RWPE1 (cell line): ENCODE results near the gene SKOR1.

ENCODE experiments used
- CTCF ChIA-PET: fragments of 350-600 bp; sonication (Branson Sonifier 250); formaldehyde crosslinking; extraction: SDS; loops from one replicate; lab custom pipeline; 2021; lab: Yijun Ruan, JAX
- POLR2A ChIA-PET: fragments of 400-600 bp; formaldehyde crosslinking; extraction: SDS; loops from one replicate; lab custom pipeline; 2020; ENCODE audit warnings: antibody characterized with exemption; ENCODE audit not compliant: low non-redundant PET; lab: Yijun Ruan, JAX
- DNase-seq: peaks from one replicate; pipeline ENCODE4 v3.0.0; 2012; ENCODE audit warnings: low spot score
- H3K27ac ChIP-seq: fragments of 450-650 bp; 2 replicates; pipeline ENCODE4 v1.5.1; 2017
- TF ChIP-seq, protein P1 (sequence below): fragments of 450-650 bp; conservative IDR thresholded peaks from 2 replicates; pipeline ENCODE4 v1.5.1; 2017; ENCODE audit warnings: low read depth, mild to moderate bottlenecking

SKOR1 gene

DNA sequence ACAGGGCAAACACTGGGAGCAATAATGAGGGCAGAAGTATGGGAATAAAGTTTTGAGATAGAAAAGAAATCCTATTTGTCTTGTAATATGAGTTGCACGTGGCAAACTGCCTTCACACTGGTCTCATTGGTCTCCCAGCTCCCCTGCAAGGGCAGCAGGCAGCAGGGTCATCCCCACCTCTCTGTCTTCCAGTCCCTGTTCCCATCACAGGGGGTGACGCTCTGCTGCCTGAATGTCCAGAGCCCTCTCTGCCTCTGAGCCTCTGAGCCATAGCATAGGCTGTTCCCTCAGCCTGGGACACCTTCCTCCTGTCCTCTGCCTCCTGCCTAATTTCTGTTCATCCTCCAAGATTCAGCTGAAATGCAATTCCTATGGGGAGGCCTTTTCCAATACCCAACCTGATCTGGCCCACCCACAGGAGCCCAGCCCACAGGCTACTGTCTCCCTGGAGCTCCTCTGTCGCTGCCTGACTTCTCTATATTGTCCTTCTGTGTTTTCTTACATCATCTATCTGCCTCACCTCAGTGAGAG, 12.1 kb upstream of the SKOR1 start:
- ChIA-PET CTCF (no interaction called here), POLR2A (no interaction called here)
- H3K27ac ChIP-seq: no peak overlapping the region
- no peak for DNase-seq
- TF ChIP-seq, protein P1, sequence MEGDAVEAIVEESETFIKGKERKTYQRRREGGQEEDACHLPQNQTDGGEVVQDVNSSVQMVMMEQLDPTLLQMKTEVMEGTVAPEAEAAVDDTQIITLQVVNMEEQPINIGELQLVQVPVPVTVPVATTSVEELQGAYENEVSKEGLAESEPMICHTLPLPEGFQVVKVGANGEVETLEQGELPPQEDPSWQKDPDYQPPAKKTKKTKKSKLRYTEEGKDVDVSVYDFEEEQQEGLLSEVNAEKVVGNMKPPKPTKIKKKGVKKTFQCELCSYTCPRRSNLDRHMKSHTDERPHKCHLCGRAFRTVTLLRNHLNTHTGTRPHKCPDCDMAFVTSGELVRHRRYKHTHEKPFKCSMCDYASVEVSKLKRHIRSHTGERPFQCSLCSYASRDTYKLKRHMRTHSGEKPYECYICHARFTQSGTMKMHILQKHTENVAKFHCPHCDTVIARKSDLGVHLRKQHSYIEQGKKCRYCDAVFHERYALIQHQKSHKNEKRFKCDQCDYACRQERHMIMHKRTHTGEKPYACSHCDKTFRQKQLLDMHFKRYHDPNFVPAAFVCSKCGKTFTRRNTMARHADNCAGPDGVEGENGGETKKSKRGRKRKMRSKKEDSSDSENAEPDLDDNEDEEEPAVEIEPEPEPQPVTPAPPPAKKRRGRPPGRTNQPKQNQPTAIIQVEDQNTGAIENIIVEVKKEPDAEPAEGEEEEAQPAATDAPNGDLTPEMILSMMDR: no peak

DNA sequence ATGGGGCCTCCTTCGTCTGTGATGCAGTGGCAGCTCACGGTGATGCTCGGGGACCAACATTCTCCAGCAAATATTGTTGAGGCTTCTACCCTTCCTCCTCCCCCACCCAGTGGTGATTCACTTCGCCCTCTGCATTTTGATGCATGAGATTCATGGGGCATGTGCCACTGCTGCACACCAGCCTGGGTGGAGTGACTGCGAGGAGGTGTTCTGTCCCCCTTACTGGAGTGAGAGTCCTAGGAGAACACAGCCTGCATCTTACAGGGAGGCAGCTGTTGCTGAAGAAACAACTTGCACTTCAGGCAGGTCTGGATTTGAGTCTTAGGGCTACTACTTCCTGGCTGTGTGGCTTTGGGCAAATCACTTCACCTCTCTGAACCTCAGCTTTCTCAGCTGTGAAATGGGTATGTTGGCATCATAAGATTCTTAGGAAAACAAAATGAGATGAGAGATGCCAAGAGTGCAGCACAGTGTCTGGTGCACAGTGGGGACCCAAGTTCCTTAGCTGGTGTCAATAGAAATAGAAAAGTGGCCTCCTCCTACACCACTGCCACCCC, 10.2 kb upstream of the SKOR1 start:
- H3K27ac ChIP-seq: no peak overlapping the region
- CTCF ChIA-PET: interaction anchor here (0.8 kb wide), 1 partner anchor 339 kb away, joined by 4 read pairs; no protein-coding TSS in a partner anchor
- DNase-seq: no peak
- POLR2A ChIA-PET: no interaction called here
- TF ChIP-seq, protein P1: no peak

DNA sequence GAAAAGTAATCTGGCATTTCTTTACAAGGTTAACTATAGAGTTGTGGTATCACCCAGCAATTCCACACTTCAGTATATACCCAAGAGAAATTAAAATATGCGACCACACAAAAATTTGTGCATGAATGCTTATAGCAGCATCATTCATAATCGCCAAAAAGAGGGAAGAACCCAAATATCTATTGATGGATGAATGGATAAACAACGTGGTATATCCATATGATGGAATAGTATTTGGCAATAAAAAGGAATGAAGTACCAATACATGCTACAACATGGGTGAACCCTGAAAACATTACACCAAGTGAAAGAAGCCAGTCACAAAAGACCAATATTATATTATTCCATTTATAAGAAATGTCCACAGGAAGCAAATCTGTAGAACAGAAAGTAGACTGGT, 8.6 kb upstream of the SKOR1 start:
- POLR2A ChIA-PET: no interaction called here
- DNase-seq: no peak
- CTCF ChIA-PET: no interaction called here
- TF ChIP-seq, protein P1: no peak
- H3K27ac ChIP-seq: no peak overlapping the region

DNA sequence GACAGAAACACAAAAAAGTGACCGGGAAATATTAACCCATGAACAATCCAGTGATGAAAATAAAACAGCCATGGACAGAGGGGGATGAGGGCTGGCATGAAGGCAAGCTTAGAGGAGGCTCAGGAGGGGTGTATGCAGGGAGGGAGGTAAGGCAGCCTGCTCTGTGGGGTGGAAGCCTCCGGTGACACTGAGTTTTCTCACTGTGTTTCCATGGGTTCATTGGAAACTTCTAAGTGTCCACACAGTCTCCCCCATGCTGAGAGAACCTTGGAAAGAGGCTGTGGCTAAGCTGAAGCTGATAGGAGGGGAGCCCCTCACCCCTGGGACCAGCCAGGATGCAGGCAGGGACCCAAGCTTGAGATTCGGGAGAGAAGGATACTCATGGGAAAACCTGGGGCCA, 6.8 kb upstream of the SKOR1 start:
- CTCF ChIA-PET: interaction anchor here (0.6 kb wide), 1 partner anchor 777 kb away, joined by 5 read pairs; no protein-coding TSS in a partner anchor
- TF ChIP-seq, protein P1: no peak
- no peak overlapping the region for H3K27ac ChIP-seq
- DNase-seq: no peak
- POLR2A ChIA-PET: no interaction called here

DNA sequence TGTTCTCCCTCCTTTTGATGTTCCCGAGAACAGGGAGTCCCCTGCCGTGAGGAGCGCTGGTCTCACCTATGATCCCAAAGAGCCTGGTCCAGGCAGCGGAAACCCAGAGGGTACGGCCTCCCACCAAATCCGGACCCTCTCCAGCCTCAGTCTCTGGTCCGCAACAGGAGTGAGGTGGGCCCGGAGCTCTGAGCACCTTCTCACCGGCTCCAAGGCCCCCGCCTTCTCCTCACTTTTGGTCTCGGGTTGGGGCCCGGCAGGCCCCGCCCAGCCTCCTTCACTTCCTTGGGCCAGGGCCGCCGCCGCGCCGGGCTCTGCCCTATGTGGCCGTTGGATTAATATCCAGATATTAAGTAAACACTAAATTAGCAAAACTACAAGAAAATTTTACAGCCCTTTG, 5.7 kb upstream of the SKOR1 start:
- TF ChIP-seq, protein P1: no peak
- no peak for DNase-seq
- POLR2A ChIA-PET: no interaction called here
- H3K27ac ChIP-seq: no peak overlapping the region
- CTCF ChIA-PET: interaction anchor here (0.7 kb wide), 1 partner anchor 315 kb away, joined by 3 read pairs; no protein-coding TSS in a partner anchor

DNA sequence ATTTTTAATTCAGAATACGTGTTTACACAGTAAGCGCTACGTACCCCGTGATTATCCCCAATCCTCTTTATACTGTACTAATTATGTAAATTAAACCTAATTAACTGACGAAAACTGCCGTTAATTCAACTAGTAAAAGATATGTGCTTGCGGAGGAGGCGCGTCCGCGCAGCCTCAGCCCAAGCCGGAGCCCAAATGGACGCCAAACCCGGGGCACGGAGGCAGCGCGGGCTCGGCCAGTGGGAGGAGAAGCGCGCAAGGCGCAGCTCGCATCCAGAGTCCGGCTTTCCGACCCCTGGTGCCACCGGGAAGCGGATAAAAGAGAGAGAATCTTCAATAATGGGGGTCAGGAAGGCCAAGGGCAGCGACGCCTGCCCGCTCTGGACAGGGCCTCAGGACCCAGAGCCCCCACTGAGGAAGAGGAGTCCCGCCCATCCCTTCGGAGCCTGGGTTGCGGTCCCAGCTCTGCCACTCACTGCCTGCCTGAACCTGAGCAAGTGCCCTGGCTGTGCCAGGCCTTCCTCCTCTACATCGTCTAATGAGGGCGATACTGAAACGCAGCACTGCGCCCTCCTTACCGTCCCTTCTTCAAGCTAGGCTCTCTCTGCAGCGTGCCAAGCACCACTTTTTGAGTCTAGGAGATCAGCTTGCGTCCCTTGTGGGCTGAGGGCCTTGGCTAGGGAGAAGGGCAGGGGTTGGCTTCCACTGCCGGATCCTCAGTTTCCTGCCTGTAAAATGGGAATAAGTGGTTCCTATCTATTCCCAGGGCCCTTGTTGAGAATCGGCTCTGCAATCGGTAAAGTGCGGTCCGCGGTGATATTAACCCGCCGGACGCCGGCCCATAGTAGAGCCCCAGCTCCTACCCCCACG, 5.0 kb upstream of the SKOR1 start:
- no peak overlapping the region for H3K27ac ChIP-seq
- POLR2A ChIA-PET: no interaction called here
- TF ChIP-seq, protein P1: no peak
- DNase-seq: no peak
- CTCF ChIA-PET: interaction anchor here (0.6 to 0.7 kb wide), 2 partner anchors 89 to 315 kb away, joined by 3 to 4 read pairs; no protein-coding TSS in a partner anchor
